ENCODE results near the gene VWC2L. TPM values are rescaled to one million over a fixed set of nuclear protein-coding genes. Genes with fewer than 3 reads are reported as not detected.

Gene VWC2L
- total RNA-seq, 2 donors from 2014 or later = not detected

- 88% methylated on average over 4 of the region's 4 CpGs for WGBS
- TF ChIP-seq POLR2A (IDR thresholded peaks at IDR 0.05) = no peak
- H3K27ac ChIP-seq = no peak overlapping the region
- intact Hi-C loops (cut with DNase I) = no loop called here
- DNase-seq (ENCODE audit: low spot score) = no peak
- H3K27me3 ChIP-seq (replicated peaks; ENCODE audit: insufficient read depth) = no peaks in the 10 kb centered on the region
- no peak overlapping the region for H3K4me3 ChIP-seq
- no peaks in the 10 kb centered on the region for H3K4me1 ChIP-seq (replicated peaks)
- H3K36me3 ChIP-seq = no peaks in the 10 kb centered on the region
- H3K9me3 ChIP-seq = no peaks in the 10 kb centered on the region
Observed at GRCh38 chr2:214450118-214450894, 39.5 kb downstream of the VWC2L start.

DNA sequence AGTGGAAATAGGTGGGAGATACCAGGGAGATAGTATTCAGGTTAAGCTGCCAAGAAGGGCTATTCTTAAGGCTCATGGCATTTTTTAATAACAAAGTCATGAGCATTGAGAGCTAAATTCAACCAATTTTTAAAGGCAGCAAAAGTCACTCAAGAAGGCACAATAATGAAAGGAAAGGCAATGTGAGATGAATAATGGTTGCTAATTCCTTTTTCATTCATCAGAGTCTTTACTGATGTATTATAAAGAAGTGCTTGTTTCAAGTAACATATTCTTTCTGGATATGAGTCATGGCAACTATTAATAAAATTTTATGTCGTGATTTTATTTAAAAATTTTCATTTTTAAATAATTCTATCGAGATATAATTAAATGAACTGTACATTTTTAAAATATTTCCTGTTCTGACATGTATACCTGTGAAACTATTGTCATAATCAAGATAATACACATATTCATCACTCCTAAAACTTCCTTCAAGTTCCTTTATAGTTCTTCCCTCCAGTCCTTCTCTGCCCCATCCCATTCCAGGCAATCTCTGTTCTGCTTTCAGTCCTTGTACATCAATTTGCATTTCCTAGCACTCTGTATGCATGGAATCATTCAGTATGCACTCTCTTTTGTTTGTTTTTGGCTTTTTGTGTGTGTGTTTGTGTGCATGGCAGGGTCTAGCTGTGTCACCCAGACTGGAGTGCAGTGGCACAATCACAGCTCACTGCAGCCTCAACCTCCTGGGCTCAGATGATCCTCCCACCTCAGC is 40.8 kb downstream of the VWC2L start:
- intact Hi-C loops (cut with DNase I) = no loop called here
- no peak for TF ChIP-seq CTCF (IDR thresholded peaks at IDR 0.05)
- no peak for TF ChIP-seq POLR2A (IDR thresholded peaks at IDR 0.05)
- Histone ChIP-seq H3K27ac (no peak overlapping the region), H3K36me3 (no peaks in the 10 kb centered on the region), H3K4me3 (no peak overlapping the region), H3K4me1 (replicated peaks) (no peaks in the 10 kb centered on the region), H3K9me3 (no peaks in the 10 kb centered on the region), H3K27me3 (replicated peaks; ENCODE audit: insufficient read depth) (no peaks in the 10 kb centered on the region)
- DNase-seq (ENCODE audit: low spot score) = no peak
- WGBS = 75% methylated on average over 2 of the region's 2 CpGs

- TF ChIP-seq CTCF (IDR thresholded peaks at IDR 0.05) (no peak), POLR2A (IDR thresholded peaks at IDR 0.05) (no peak), POLR2AphosphoS5 (IDR thresholded peaks at IDR 0.05) (no peak)
- 76% methylated on average over 3 of the region's 3 CpGs for WGBS
- H3K36me3 ChIP-seq = no peaks in the 10 kb centered on the region
- no peak overlapping the region for H3K27ac ChIP-seq
- H3K4me3 ChIP-seq = no peak overlapping the region
- H3K27me3 ChIP-seq (replicated peaks; ENCODE audit: insufficient read depth) = no peaks in the 10 kb centered on the region
- no peaks in the 10 kb centered on the region for H3K4me1 ChIP-seq (replicated peaks)
- intact Hi-C loops (cut with DNase I) = no loop called here
- no peaks in the 10 kb centered on the region for H3K9me3 ChIP-seq
- DNase-seq (ENCODE audit: low spot score) = no peak
Observed at GRCh38 chr2:214465363-214466146, 54.7 kb downstream of the VWC2L start.

DNA sequence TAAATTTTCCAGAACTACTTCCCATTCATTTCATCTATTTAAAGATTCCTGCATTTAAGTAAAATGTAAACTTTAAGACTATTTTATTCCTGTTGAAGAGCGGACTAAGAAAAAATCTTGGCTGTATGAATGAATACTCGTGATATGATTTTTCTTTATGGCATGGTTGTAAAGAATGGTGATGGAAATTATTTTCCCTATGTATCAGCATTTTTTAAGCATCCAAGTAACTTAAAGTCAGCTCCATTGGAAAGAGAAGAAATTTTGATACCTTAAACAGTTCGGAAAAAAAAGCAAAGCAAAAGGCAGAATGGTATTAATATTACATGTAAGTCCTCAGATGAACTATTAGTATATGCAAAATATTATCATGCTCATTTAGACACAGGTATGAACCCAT is 58.9 kb downstream of the VWC2L start:
- TF ChIP-seq POLR2A (IDR thresholded peaks at IDR 0.05) (no peak), CTCF (IDR thresholded peaks at IDR 0.05) (no peak), POLR2AphosphoS5 (IDR thresholded peaks at IDR 0.05) (no peak)
- Histone ChIP-seq H3K4me1 (replicated peaks) (no peaks in the 10 kb centered on the region), H3K4me3 (no peak overlapping the region), H3K9me3 (no peaks in the 10 kb centered on the region), H3K27me3 (replicated peaks; ENCODE audit: insufficient read depth) (no peaks in the 10 kb centered on the region), H3K36me3 (no peaks in the 10 kb centered on the region), H3K27ac (no peak overlapping the region)
- intact Hi-C loops (cut with DNase I) = no loop called here
- 90% methylated on average over 3 of the region's 3 CpGs for WGBS
- DNase-seq (ENCODE audit: low spot score) = no peak

DNA sequence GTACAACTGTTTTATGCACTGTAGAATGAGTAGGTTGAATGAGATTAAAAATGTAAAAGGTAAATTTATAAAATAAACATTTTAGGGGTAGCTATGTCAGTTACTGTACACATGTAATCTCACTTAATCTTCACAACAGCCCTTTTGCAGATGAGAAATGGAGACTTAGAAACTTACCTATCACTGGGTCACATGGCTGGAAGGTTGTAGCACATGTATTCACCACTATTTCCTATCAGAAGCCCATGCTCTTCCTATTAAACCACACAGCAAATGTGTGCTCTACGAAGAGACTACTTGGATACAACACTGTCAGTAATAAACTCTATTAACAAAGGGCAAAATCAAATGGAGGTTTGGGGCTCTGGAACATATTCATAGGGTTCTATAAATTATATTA is 60.5 kb downstream of the VWC2L start:
- no peak for TF ChIP-seq CTCF (IDR thresholded peaks at IDR 0.05)
- no peak for TF ChIP-seq POLR2A (IDR thresholded peaks at IDR 0.05)
- TF ChIP-seq POLR2AphosphoS5 (IDR thresholded peaks at IDR 0.05) = no peak
- Histone ChIP-seq H3K4me3 (no peak overlapping the region), H3K9me3 (no peaks in the 10 kb centered on the region), H3K36me3 (no peaks in the 10 kb centered on the region), H3K27ac (no peak overlapping the region), H3K27me3 (replicated peaks; ENCODE audit: insufficient read depth) (no peaks in the 10 kb centered on the region), H3K4me1 (replicated peaks) (no peaks in the 10 kb centered on the region)
- intact Hi-C loops (cut with DNase I) = no loop called here
- 85% methylated on average over 1 of the region's 1 CpG for WGBS
- DNase-seq (ENCODE audit: low spot score) = no peak

Measured in prostate gland (tissue), 2 donors.